HUES48 (cell line): ENCODE results near the gene MSTO1.
"Not testable (repeated sequence)": the region's sequence is repeated elsewhere in the genome, so short reads cannot be mapped to it uniquely, and the experiment has no call there.

Experiments used
- H3K27ac ChIP-seq: one replicate; pipeline ENCODE4 v1.7.0; 2013; ENCODE audit warnings: low read depth, low read length, inconsistent platforms
- H3K27me3 ChIP-seq: 2 replicates; pipeline ENCODE4 v1.6.1; 2013; ENCODE audit warnings: mild to moderate bottlenecking, low read length; ENCODE audit not compliant: control insufficient read depth, insufficient read depth
- H3K36me3 ChIP-seq: 2 replicates; pipeline ENCODE4 v1.6.1; 2013; ENCODE audit warnings: low read length; ENCODE audit not compliant: control insufficient read depth, insufficient read depth
- H3K4me1 ChIP-seq: 2 replicates; pipeline ENCODE4 v1.6.1; 2013; ENCODE audit warnings: mild to moderate bottlenecking, low read length; ENCODE audit not compliant: control insufficient read depth, insufficient read depth
- H3K4me3 ChIP-seq: 2 replicates; pipeline ENCODE4 v1.5.1; 2013; ENCODE audit warnings: mild to moderate bottlenecking, low read depth, low read length
- H3K9ac ChIP-seq: 2 replicates; pipeline ENCODE4 v1.6.1; 2013; ENCODE audit warnings: mild to moderate bottlenecking, low read depth, low read length, moderate library complexity
- H3K9me3 ChIP-seq: 2 replicates; pipeline ENCODE4 v1.6.1; 2013; ENCODE audit warnings: low read length; ENCODE audit not compliant: control insufficient read depth, insufficient read depth

MSTO1 gene

DNA sequence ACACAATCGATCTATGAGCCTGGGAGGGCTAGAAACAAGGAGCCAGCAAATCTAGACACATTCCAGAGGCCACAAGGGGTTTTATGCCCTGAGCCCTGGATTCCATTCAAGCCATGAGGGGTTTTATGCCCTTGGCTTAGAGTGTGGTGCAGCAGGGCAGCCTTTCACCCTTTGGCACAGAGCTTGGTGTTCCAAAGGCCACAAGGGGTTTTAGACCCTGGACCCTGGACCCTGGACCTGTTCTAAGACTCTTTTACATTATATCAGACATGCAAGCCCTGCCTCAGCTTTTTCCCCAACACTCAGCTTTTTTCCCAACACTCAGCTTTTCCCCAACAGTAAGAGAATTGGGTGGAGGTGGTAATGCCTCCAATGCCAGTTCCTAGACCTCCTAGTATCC is 13.3 kb downstream of the MSTO1 start:
- H3K9ac ChIP-seq, result no peak overlapping the region
- 0 out of 2 replicates have a peak, but pooled peaks cover 9% of the 10 kb centered on the region for H3K4me1 ChIP-seq
- no peak overlapping the region for H3K27ac ChIP-seq
- no peaks in the 10 kb centered on the region for H3K36me3 ChIP-seq
- H3K27me3 ChIP-seq, result no peaks in the 10 kb centered on the region
- H3K4me3 ChIP-seq, result no peak overlapping the region
- 0 out of 2 replicates have a peak, but pooled peaks cover 3% of the 10 kb centered on the region for H3K9me3 ChIP-seq

DNA sequence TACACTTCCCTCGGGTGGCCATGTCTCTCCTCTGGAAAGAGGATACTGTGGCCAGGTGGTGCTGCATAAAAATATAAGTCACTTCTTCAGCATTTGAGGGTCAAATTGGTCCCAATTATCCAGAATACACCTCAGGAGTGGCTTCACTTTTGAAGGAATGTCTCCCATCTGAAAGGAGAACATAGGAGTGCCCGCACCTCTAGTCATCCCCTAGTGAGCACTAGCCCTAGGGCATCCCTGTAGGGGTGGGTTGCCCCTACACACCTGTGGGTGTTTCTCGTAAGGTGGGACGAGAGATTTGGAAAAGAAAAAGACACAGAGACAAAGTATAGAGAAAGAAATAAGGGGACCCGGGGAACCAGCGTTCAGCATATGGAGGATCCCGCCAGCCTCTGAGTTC is 16.4 kb downstream of the MSTO1 start:
- not testable (repeated sequence) for H3K4me3 ChIP-seq, H3K36me3 ChIP-seq, H3K27me3 ChIP-seq, H3K4me1 ChIP-seq, H3K9me3 ChIP-seq, H3K9ac ChIP-seq, H3K27ac ChIP-seq

DNA sequence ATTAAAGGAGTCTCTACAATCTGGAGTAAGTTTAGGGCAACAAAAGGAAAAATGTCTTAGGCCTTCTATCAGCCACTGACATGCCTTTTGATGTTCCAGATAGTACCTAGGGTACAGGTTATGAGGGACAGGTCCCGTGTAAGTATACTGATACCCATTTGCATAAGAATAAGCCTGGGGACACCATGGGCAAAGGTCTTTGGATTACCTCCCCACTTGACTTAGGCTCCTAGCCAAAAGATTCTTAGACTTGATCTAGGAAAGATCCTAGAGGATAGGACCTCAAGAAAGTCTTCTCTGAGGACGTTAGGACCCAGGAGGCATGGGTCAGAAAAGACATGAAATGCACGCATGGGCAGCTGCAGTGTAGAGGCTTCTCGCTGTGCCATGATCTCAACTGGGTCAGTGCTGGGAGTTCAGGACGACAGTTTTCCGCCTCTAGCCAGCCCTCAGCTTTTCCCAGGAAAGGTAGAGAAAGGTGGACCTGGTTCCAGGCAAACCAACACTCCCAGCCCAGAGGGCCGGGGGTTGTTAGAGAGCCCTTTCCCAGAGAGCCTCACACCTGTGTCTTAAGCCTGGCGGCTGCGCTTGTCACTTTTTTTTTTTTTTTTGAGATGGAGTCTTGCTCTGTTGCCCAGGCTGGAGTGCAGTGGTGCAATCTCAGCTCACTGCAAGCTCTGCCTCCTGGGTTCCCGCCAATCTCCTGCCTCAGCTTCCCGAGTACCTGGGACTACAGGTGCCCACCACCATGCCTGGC is 26.6 kb downstream of the MSTO1 start:
- no peak overlapping the region for H3K4me3 ChIP-seq
- H3K9ac ChIP-seq, result no peak overlapping the region
- H3K4me1 ChIP-seq, result peaks cover 12% of the 10 kb centered on the region
- H3K27me3 ChIP-seq, result no peaks in the 10 kb centered on the region
- peaks cover 15% of the 10 kb centered on the region; the same call in 1 of the 2 replicates for H3K9me3 ChIP-seq
- H3K36me3 ChIP-seq, result no peaks in the 10 kb centered on the region
- H3K27ac ChIP-seq, result peak overlapping the region; percentile 81

DNA sequence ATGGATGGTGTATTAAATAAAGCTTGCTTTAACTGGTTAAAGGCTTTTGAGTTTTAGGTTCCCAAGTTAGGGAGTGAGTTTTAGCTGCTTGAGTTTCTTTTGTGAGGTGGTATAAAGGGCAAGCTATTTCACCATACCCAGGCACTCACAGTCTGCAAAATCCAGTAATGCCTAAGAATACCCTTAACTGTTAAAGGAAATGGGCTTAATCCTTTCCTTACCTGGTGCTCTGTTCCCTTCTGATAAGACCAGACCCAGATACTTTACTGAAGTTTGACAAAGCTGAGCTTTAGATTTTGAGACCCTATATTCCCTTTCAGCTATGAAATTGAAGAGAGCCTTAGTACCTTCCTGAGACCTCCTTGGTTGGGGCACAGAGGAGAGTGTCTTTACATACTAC is 30.3 kb downstream of the MSTO1 start:
- Histone ChIP-seq H3K27me3 (no peaks in the 10 kb centered on the region), H3K4me3 (no peak overlapping the region), H3K27ac (no peak overlapping the region), H3K9me3 (peaks cover 32% of the 10 kb centered on the region), H3K9ac (no peak overlapping the region), H3K4me1 (peaks cover 12% of the 10 kb centered on the region), H3K36me3 (no peaks in the 10 kb centered on the region)

DNA sequence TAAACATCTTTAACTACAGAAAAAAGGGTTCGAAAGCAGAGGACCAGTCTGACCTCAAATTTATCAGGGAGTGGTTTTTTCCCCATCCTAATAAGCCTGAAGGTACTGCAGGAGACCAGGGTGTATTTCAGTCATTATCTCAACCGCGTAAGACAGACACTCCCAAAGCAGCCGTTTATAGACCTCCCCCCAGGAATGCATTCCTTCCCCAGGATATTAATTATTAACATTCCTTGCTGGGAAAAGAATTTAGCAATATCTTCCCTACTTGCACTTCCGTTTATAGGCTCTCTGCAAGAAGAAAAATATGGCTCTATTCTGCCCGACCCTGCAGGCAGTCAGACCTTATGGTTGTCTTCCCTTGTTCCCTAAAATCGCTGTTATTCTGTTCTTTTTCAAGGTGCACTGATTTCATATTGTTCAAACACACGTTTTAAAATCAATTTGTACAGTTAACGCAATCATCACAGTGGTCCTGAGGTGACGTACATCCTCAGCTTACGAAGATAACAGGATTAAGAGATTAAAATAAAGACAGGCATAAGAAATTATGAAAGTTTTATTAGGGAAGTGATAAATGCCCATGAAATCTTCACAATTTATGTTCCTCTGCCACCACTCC is 32.7 kb downstream of the MSTO1 start:
- H3K9me3 ChIP-seq, result peaks cover 32% of the 10 kb centered on the region

DNA sequence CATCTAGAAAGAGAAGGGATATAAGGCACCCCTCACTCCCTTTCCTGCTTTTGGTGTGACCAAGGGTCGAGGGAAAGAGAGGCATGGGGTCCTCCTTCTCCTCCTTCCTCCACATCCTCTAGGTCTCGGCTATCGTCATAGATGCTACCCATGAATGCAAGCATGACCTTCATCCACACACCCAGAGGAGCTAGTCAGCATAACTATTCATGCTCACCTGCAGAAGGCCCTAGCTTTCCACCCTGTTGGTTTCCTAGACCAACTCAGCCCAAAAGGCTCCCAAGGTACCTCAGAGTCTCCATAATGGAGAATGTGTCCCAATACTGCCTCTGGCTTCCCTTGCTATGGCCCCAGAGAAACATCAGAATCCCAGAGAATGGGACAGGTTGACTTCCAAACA is 33.2 kb downstream of the MSTO1 start:
- Histone ChIP-seq H3K9me3 (peaks cover 32% of the 10 kb centered on the region), H3K4me1 (no peaks in the 10 kb centered on the region), H3K27ac (no peak overlapping the region), H3K9ac (no peak overlapping the region), H3K27me3 (no peaks in the 10 kb centered on the region), H3K36me3 (no peaks in the 10 kb centered on the region), H3K4me3 (no peak overlapping the region)

More for the DNA sequence above, 32.7 kb downstream of the MSTO1 start:
- not testable (repeated sequence) for H3K36me3 ChIP-seq, H3K4me3 ChIP-seq, H3K9ac ChIP-seq, H3K4me1 ChIP-seq, H3K27ac ChIP-seq, H3K27me3 ChIP-seq

DNA sequence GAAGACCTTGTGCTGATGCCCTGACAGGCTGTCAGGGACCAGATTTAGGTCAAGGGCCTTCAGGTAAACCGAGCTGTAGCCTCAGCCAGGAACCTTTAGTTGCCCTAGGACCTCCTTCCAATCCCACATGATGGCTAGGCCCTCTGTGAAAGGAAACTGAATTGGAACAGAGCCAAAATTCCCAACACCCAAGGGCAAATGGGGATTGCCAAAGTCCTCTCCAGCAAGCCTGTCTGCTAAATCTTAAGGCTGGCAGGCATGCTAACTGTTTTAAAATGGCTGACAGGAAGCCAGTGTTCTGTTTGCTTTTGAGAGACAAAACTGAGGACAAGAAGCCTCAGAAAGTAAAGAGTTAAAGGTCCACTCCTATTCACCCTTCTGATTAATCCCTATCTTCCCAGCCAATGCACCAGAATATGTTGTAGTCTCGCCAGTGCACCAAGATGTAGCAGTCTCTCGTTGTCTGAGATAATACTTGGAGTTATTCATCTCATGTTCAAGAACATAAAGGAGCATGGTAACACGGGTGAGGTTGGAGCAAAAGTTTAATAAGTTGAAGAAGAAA is 35.1 kb downstream of the MSTO1 start:
- Histone ChIP-seq H3K27me3 (no peaks in the 10 kb centered on the region), H3K9ac (no peak overlapping the region), H3K4me3 (no peak overlapping the region), H3K4me1 (no peaks in the 10 kb centered on the region), H3K27ac (no peak overlapping the region), H3K9me3 (peaks cover 28% of the 10 kb centered on the region), H3K36me3 (no peaks in the 10 kb centered on the region)

DNA sequence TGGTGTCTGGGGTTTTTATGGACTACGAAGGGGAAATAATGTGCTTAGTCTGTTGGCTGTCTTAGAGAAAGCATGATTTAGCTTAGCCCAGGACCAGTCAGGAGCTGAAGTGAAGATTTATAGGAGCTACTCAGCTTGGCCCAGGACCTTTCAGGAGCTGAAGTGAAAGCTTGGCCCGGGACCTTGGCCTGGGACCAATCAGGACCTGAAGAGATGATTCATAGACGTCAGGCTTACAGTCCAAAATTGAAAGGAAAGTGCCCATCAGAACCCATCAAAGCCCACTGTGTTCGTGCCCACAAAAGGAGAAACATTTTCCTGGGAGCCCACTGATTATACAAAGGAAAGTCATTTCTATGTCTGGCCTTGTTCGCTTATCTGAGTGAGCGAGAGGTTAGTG is 35.6 kb downstream of the MSTO1 start:
- H3K27ac ChIP-seq, result no peak overlapping the region
- H3K9ac ChIP-seq, result no peak overlapping the region
- H3K9me3 ChIP-seq, result peaks cover 25% of the 10 kb centered on the region
- no peaks in the 10 kb centered on the region for H3K4me1 ChIP-seq
- H3K36me3 ChIP-seq, result no peaks in the 10 kb centered on the region
- H3K27me3 ChIP-seq, result no peaks in the 10 kb centered on the region
- no peak overlapping the region for H3K4me3 ChIP-seq

DNA sequence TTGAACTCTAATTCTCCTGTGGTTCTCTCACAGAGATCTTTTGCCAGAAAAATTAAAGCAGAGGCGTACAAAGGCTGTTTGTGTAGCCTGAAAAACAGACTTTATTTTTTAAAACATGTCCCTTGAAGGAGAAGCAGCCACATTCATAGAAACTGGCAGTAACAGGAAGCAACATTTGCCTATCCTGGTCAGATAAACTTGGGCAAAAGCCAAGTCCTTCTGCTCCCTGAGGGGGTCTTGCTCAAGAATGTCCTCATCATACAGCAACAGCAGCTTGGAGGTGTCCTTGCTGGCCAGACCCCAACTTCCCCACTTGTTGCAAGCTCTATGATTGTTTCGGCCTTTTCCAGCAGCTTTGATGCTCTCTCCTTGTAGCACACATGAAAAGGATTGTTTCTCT is 36.3 kb downstream of the MSTO1 start:
- no peaks in the 10 kb centered on the region for H3K4me1 ChIP-seq
- no peaks in the 10 kb centered on the region for H3K36me3 ChIP-seq
- H3K9me3 ChIP-seq, result peaks cover 22% of the 10 kb centered on the region
- H3K27me3 ChIP-seq, result no peaks in the 10 kb centered on the region
- no peak overlapping the region for H3K4me3 ChIP-seq
- H3K9ac ChIP-seq, result no peak overlapping the region
- H3K27ac ChIP-seq, result no peak overlapping the region

GRCh38 chr1:155648207-155649147 is 38.5 kb downstream of the MSTO1 start:
- peaks cover 9% of the 10 kb centered on the region for H3K9me3 ChIP-seq

More at GRCh38 chr1:155648207-155649147, 38.5 kb downstream of the MSTO1 start:
- Histone ChIP-seq H3K4me3 (no peak overlapping the region), H3K27me3 (no peaks in the 10 kb centered on the region), H3K36me3 (no peaks in the 10 kb centered on the region), H3K27ac (peak overlapping the region; percentile 15), H3K9ac (no peak overlapping the region), H3K4me1 (0 out of 2 replicates have a peak, but pooled peaks cover 2% of the 10 kb centered on the region)
